K562 (cell line): ENCODE data around the gene TMEM248. TPM values are rescaled to one million over a fixed set of nuclear protein-coding genes. Genes with fewer than 3 reads are reported as not detected.
A peak's percentile ranks its signal among the peaks of the same experiment; 100 is the strongest.

Experiments
- DIDO1 ChIP-seq: fragments of 450-650 bp; IDR thresholded peaks from 2 replicates; pipeline ENCODE4 v1.6.1; 2016; ENCODE audit warnings: low read depth, missing biosample characterization, missing genetic modification characterization
- E2F3 ChIP-seq: fragments of 250-450 bp; sonication (Bioruptor Pico); IDR thresholded peaks from 2 replicates; pipeline ENCODE4 v1.4.0; 2020; ENCODE audit warnings: mild to moderate bottlenecking
- FIP1L1 ChIP-seq: fragments of 200-400 bp; formaldehyde crosslinking; IDR thresholded peaks from 2 replicates; pipeline ENCODE4 v1.6.1; 2018; ENCODE audit warnings: mild to moderate bottlenecking, low read depth, low read length; ENCODE audit not compliant: poor library complexity, severe bottlenecking
- MBD2 ChIP-seq: sonication (generic); IDR thresholded peaks from 2 replicates; pipeline ENCODE4 v1.6.1; 2016; ENCODE audit warnings: low read depth, borderline replicate concordance
- NFATC3 ChIP-seq: fragments of 450-650 bp; IDR thresholded peaks from 2 replicates; pipeline ENCODE4 v1.6.1; 2017; ENCODE audit warnings: mild to moderate bottlenecking
- NFRKB ChIP-seq: fragments of 450-650 bp; IDR thresholded peaks from 2 replicates; pipeline ENCODE4 v1.6.1; 2016; ENCODE audit warnings: low read depth
- SMARCC2 ChIP-seq: fragments of 450-650 bp; IDR thresholded peaks from 2 replicates; pipeline ENCODE4 v1.6.1; 2017; ENCODE audit warnings: antibody characterized with exemption, moderate library complexity, mild to moderate bottlenecking, low read depth
- TFAM ChIP-seq: fragments of 250-450 bp; sonication (Bioruptor Pico); conservative IDR thresholded peaks from 2 replicates; pipeline ENCODE4 v1.5.0; 2021; ENCODE audit warnings: mild to moderate bottlenecking, moderate library complexity
- ZNF184 ChIP-seq: sonication (generic); formaldehyde crosslinking; IDR thresholded peaks from 2 replicates; pipeline ENCODE4 v1.5.0; 2020; ENCODE audit warnings: missing genetic modification reagents
- ZNF57 ChIP-seq: fragments of 450-650 bp; formaldehyde crosslinking; IDR thresholded peaks from 2 replicates; pipeline ENCODE4 v1.4.0; 2020; ENCODE audit warnings: mild to moderate bottlenecking, moderate library complexity
- ZNF76 ChIP-seq: fragments of 250-450 bp; sonication (Bioruptor Pico); IDR thresholded peaks from 2 replicates; pipeline ENCODE4 v1.4.0; 2020; ENCODE audit warnings: mild to moderate bottlenecking, moderate library complexity, borderline replicate concordance
- ZSCAN32 ChIP-seq: fragments of 450-650 bp; formaldehyde crosslinking; IDR thresholded peaks from 2 replicates; pipeline ENCODE4 v1.4.0; 2020; ENCODE audit warnings: mild to moderate bottlenecking, moderate library complexity
- polyA plus RNA-seq, 8 experiments: library from polyadenylated mRNA; depleted of rRNA in 4 of 8; stranded (reverse) in 5 of 8; unstranded in 3 of 8; fragments of >200 nt; fragmentation: Nextera tagmentation in 2 of 8; fragmentation: Illumina TruSeq in 1 of 8; extraction: Ambion mirVana in 2 of 8; extraction: Trizol in 1 of 8; gene quantifications; 2 replicates each; pipeline versions ENCODE4 v1.2.1 to v1.2.3, GENCODE V29; 2011 to 2014; ENCODE audit warnings: inconsistent platforms in 1 of 8, missing spikeins in 1 of 8
- total RNA-seq, 7 experiments: library from RNA; depleted of rRNA in 6 of 7; stranded (reverse); fragments of >200 nt in 6 of 7; fragmentation: Illumina TruSeq in 2 of 7; extraction: Trizol in 2 of 7; gene quantifications; 2 replicates each; pipeline versions ENCODE4 v1.2.1 to v1.2.3, GENCODE V29; 2011 to 2021; ENCODE audit warnings: low replicate concordance in 1 of 7
- TF ChIP-seq, protein P1 (sequence below): sonication (generic); formaldehyde crosslinking; IDR thresholded peaks from 2 replicates; pipeline ENCODE4 v1.8.0; 2022; ENCODE audit warnings: mild to moderate bottlenecking, missing genetic modification reagents, borderline replicate concordance
- TF ChIP-seq, protein P2 (sequence below): fragments of 450-650 bp; IDR thresholded peaks from 2 replicates; pipeline ENCODE4 v1.6.1; 2014; ENCODE audit warnings: low read depth, mild to moderate bottlenecking, moderate library complexity, borderline replicate concordance
- TF ChIP-seq, protein P3 (sequence below): fragments of 450-650 bp; formaldehyde crosslinking; IDR thresholded peaks from 2 replicates; pipeline ENCODE4 v1.4.0; 2020; ENCODE audit warnings: mild to moderate bottlenecking, mixed read lengths
- TF ChIP-seq, protein P4 (sequence below): fragments of 450-650 bp; formaldehyde crosslinking; IDR thresholded peaks from 2 replicates; pipeline ENCODE4 v1.4.0; 2020; ENCODE audit warnings: mild to moderate bottlenecking, moderate library complexity

Gene TMEM248
- total and polyA plus RNA-seq, 9 of the 15 experiments (the other 6 are each of a cell fraction or from before 2014, with no cell fraction given): 6.3 to 132 (median 64.4) TPM

DNA sequence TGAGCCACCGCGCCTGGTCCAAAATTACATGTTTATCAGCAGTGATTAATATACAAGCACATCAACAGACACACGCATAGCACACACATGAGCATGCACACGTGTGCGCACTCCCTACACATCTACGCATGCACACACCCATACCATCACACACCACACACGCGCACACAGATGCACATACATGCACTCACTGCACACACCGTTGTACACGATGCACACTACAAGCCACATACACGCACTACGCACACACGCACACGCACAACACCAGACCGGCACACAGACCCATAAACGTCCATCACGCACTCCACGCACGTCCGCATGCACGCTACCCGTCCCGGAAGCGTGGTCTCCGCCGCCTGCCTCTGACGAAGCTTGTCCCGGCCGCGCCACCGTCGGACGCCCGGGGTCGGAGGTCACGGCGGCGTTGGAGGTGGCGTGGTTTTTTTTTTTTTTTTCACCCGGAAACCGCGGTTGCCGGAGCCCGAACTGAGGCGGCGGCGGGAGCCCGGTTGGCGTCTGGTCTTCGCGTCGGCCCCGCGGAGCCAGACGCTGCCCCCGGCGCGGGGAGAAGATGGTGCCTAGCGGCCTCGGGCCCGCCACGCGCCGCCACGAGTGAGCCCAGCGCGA is at the start of gene TMEM248 (continued):
- TF ChIP-seq SMARCC2 (no peak), DIDO1 (tag) (peak; percentile 91), ZNF57 (CRISPR knock-in tag) (no peak), E2F3 (no peak), MBD2 (no peak), FIP1L1 (no peak), ZNF76 (0 out of 2 replicates have a peak, but pooled peaks have one; percentile 72), TFAM (CRISPR knock-in tag) (no peak), ZSCAN32 (CRISPR knock-in tag) (no peak), ZNF184 (CRISPR knock-in tag) (no peak), NFRKB (peak; percentile 95), NFATC3 (no peak)
- TF ChIP-seq, protein P1, sequence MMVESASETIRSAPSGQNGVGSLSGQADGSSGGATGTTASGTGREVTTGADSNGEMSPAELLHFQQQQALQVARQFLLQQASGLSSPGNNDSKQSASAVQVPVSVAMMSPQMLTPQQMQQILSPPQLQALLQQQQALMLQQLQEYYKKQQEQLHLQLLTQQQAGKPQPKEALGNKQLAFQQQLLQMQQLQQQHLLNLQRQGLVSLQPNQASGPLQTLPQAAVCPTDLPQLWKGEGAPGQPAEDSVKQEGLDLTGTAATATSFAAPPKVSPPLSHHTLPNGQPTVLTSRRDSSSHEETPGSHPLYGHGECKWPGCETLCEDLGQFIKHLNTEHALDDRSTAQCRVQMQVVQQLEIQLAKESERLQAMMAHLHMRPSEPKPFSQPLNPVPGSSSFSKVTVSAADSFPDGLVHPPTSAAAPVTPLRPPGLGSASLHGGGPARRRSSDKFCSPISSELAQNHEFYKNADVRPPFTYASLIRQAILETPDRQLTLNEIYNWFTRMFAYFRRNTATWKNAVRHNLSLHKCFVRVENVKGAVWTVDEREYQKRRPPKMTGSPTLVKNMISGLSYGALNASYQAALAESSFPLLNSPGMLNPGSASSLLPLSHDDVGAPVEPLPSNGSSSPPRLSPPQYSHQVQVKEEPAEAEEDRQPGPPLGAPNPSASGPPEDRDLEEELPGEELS (CRISPR knock-in tag): no peak
- TF ChIP-seq, protein P2, sequence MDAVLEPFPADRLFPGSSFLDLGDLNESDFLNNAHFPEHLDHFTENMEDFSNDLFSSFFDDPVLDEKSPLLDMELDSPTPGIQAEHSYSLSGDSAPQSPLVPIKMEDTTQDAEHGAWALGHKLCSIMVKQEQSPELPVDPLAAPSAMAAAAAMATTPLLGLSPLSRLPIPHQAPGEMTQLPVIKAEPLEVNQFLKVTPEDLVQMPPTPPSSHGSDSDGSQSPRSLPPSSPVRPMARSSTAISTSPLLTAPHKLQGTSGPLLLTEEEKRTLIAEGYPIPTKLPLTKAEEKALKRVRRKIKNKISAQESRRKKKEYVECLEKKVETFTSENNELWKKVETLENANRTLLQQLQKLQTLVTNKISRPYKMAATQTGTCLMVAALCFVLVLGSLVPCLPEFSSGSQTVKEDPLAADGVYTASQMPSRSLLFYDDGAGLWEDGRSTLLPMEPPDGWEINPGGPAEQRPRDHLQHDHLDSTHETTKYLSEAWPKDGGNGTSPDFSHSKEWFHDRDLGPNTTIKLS: peak; percentile 94
- TF ChIP-seq, protein P3, sequence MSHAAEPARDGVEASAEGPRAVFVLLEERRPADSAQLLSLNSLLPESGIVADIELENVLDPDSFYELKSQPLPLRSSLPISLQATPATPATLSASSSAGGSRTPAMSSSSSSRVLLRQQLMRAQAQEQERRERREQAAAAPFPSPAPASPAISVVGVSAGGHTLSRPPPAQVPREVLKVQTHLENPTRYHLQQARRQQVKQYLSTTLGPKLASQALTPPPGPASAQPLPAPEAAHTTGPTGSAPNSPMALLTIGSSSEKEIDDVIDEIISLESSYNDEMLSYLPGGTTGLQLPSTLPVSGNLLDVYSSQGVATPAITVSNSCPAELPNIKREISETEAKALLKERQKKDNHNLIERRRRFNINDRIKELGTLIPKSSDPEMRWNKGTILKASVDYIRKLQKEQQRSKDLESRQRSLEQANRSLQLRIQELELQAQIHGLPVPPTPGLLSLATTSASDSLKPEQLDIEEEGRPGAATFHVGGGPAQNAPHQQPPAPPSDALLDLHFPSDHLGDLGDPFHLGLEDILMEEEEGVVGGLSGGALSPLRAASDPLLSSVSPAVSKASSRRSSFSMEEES (CRISPR knock-in tag): no peak
- TF ChIP-seq, protein P4, sequence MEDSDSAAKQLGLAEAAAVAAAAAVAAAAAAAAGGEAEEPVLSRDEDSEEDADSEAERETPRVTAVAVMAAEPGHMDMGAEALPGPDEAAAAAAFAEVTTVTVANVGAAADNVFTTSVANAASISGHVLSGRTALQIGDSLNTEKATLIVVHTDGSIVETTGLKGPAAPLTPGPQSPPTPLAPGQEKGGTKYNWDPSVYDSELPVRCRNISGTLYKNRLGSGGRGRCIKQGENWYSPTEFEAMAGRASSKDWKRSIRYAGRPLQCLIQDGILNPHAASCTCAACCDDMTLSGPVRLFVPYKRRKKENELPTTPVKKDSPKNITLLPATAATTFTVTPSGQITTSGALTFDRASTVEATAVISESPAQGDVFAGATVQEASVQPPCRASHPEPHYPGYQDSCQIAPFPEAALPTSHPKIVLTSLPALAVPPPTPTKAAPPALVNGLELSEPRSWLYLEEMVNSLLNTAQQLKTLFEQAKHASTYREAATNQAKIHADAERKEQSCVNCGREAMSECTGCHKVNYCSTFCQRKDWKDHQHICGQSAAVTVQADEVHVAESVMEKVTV: no peak
